Activated naive CD8-positive, alpha-beta T cell treated with anti-CD3 and anti-CD28 coated beads, Interleukin-2, amount 10 ng/mL, durations not matched to agents 7 days and 5 days (primary cell): ENCODE results near the gene SRPRA. TPM values are rescaled to one million over a fixed set of nuclear protein-coding genes. Genes with fewer than 3 reads are reported as not detected.

Experiments used
- ATAC-seq: fragments of 150-1000 bp; cut with Tn5 transposase; one replicate; pipeline ENCODE4 v1.10.0; 2021; ENCODE audit warnings: low read depth, moderate library complexity
- POLR2A ChIA-PET: fragments of 350-600 bp; sonication (Branson Sonifier 250); formaldehyde crosslinking; loops from one replicate; lab custom pipeline; 2021; ENCODE audit warnings: antibody characterized with exemption; lab: Charles Lee
- DNase-seq: peaks from one replicate; pipeline ENCODE4 v3.0.0; 2021
- H3K27ac Mint-ChIP-seq: one replicate; pipeline ENCODE4 v1.8.0; 2022; ENCODE audit warnings: mild to moderate bottlenecking, mixed read lengths
- H3K27me3 Mint-ChIP-seq: one replicate; pipeline ENCODE4 v1.8.0; 2022; ENCODE audit warnings: mild to moderate bottlenecking, moderate library complexity, mixed read lengths
- H3K36me3 Mint-ChIP-seq: one replicate; pipeline ENCODE4 v1.8.0; 2021; ENCODE audit warnings: mild to moderate bottlenecking, mixed read lengths
- H3K4me1 Mint-ChIP-seq: one replicate; pipeline ENCODE4 v1.8.0; 2021; ENCODE audit warnings: mixed read lengths
- H3K4me3 Mint-ChIP-seq: one replicate; pipeline ENCODE4 v1.8.0; 2022; ENCODE audit warnings: mild to moderate bottlenecking, moderate library complexity, mixed read lengths
- H3K9me3 Mint-ChIP-seq: one replicate; pipeline ENCODE4 v1.8.0; 2021; ENCODE audit warnings: mixed read lengths
- total RNA-seq, 2 experiments: library from RNA; stranded (reverse); gene quantifications; one replicate each; pipeline ENCODE4 v1.2.3, GENCODE V29; 2021

The SRPRA gene
- total RNA-seq, 2 experiments from 2014 or later: 110 TPM

GRCh38 chr11:126246636-126247035 lies 22.1 kb downstream of the SRPRA start:
- POLR2A ChIA-PET: no interaction called here
- DNase-seq (no peak), ATAC-seq (no peak)
- Mint-ChIP-seq H3K9me3 (no peaks in the 10 kb centered on the region), H3K4me3 (no peak overlapping the region), H3K27ac (no peak overlapping the region), H3K36me3 (peaks cover 6% of the 10 kb centered on the region), H3K27me3 (no peaks in the 10 kb centered on the region), H3K4me1 (no peaks in the 10 kb centered on the region)

- H3K4me3 Mint-ChIP-seq: no peak overlapping the region
- no peak for ATAC-seq
- H3K27ac Mint-ChIP-seq: no peak overlapping the region
- POLR2A ChIA-PET: no interaction called here
- H3K36me3 Mint-ChIP-seq: peaks cover 8% of the 10 kb centered on the region
- no peaks in the 10 kb centered on the region for H3K9me3 Mint-ChIP-seq
- DNase-seq: no peak
- H3K4me1 Mint-ChIP-seq: no peaks in the 10 kb centered on the region
- H3K27me3 Mint-ChIP-seq: no peaks in the 10 kb centered on the region
These were observed 35.3 kb downstream of the SRPRA start for GRCh38 chr11:126233391-126233790.

- no peak for ATAC-seq
- POLR2A ChIA-PET: no interaction called here
- Mint-ChIP-seq H3K9me3 (no peaks in the 10 kb centered on the region), H3K4me1 (no peaks in the 10 kb centered on the region), H3K27me3 (no peaks in the 10 kb centered on the region), H3K4me3 (no peak overlapping the region), H3K27ac (no peak overlapping the region), H3K36me3 (peaks cover 8% of the 10 kb centered on the region)
- DNase-seq: no peak
These were observed 36.0 kb downstream of the SRPRA start for GRCh38 chr11:126232683-126233082.

GRCh38 chr11:126231725-126232459 lies 36.8 kb downstream of the SRPRA start:
- DNase-seq: no peak
- H3K27me3 Mint-ChIP-seq: no peaks in the 10 kb centered on the region
- no peaks in the 10 kb centered on the region for H3K9me3 Mint-ChIP-seq
- H3K27ac Mint-ChIP-seq: no peak overlapping the region
- POLR2A ChIA-PET: no interaction called here
- peaks cover 8% of the 10 kb centered on the region for H3K36me3 Mint-ChIP-seq
- no peak overlapping the region for H3K4me3 Mint-ChIP-seq
- no peaks in the 10 kb centered on the region for H3K4me1 Mint-ChIP-seq
- ATAC-seq: no peak

GRCh38 chr11:126229858-126230540 lies 38.7 kb downstream of the SRPRA start:
- Mint-ChIP-seq H3K27ac (no peak overlapping the region), H3K4me3 (no peak overlapping the region), H3K36me3 (peaks cover 1% of the 10 kb centered on the region), H3K27me3 (no peaks in the 10 kb centered on the region), H3K9me3 (no peaks in the 10 kb centered on the region), H3K4me1 (no peaks in the 10 kb centered on the region)
- ATAC-seq (no peak), DNase-seq (no peak)
- POLR2A ChIA-PET: no interaction called here

GRCh38 chr11:126226334-126227084 lies 42.2 kb downstream of the SRPRA start:
- Mint-ChIP-seq H3K4me1 (peaks cover 2% of the 10 kb centered on the region), H3K9me3 (peaks cover 2% of the 10 kb centered on the region), H3K36me3 (peaks cover 4% of the 10 kb centered on the region), H3K4me3 (no peak overlapping the region), H3K27ac (no peak overlapping the region), H3K27me3 (no peaks in the 10 kb centered on the region)
- POLR2A ChIA-PET: interaction anchor here (0.6 to 0.9 kb wide), 2 partner anchors 15 to 218 kb away, joined by 3 read pairs; partner anchors contain the start of genes FAM118B and RPUSD4
- DNase-seq: no peak
- no peak for ATAC-seq

- Mint-ChIP-seq H3K36me3 (peaks cover 4% of the 10 kb centered on the region), H3K4me3 (no peak overlapping the region), H3K27me3 (no peaks in the 10 kb centered on the region), H3K4me1 (peaks cover 2% of the 10 kb centered on the region), H3K27ac (no peak overlapping the region), H3K9me3 (peaks cover 2% of the 10 kb centered on the region)
- no peak for ATAC-seq
- DNase-seq: no peak
- POLR2A ChIA-PET: no interaction called here
These were observed 43.4 kb downstream of the SRPRA start for GRCh38 chr11:126225295-126225665.

GRCh38 chr11:126224647-126225294 lies 43.9 kb downstream of the SRPRA start:
- Mint-ChIP-seq H3K4me3 (no peak overlapping the region), H3K4me1 (peaks cover 5% of the 10 kb centered on the region), H3K27ac (no peak overlapping the region), H3K36me3 (peaks cover 6% of the 10 kb centered on the region), H3K9me3 (peaks cover 2% of the 10 kb centered on the region), H3K27me3 (no peaks in the 10 kb centered on the region)
- POLR2A ChIA-PET: no interaction called here
- DNase-seq (no peak), ATAC-seq (no peak)

- DNase-seq: no peak
- POLR2A ChIA-PET: interaction anchor here (1.0 kb wide), 1 partner anchor 50 kb away, joined by 3 read pairs; the partner anchor contains the start of gene FOXRED1
- no peaks in the 10 kb centered on the region for H3K27me3 Mint-ChIP-seq
- peaks cover 4% of the 10 kb centered on the region for H3K36me3 Mint-ChIP-seq
- no peak for ATAC-seq
- H3K9me3 Mint-ChIP-seq: peaks cover 2% of the 10 kb centered on the region
- H3K27ac Mint-ChIP-seq: no peak overlapping the region
- H3K4me3 Mint-ChIP-seq: no peak overlapping the region
- H3K4me1 Mint-ChIP-seq: peaks cover 7% of the 10 kb centered on the region
These were observed 49.1 kb downstream of the SRPRA start for GRCh38 chr11:126219547-126219946.

GRCh38 chr11:126217491-126217890 lies 51.2 kb downstream of the SRPRA start:
- POLR2A ChIA-PET: no interaction called here
- H3K27ac Mint-ChIP-seq: no peak overlapping the region
- H3K4me1 Mint-ChIP-seq: peaks cover 13% of the 10 kb centered on the region
- no peaks in the 10 kb centered on the region for H3K27me3 Mint-ChIP-seq
- H3K9me3 Mint-ChIP-seq: no peaks in the 10 kb centered on the region
- ATAC-seq (no peak), DNase-seq (no peak)
- H3K4me3 Mint-ChIP-seq: no peak overlapping the region
- peaks cover 2% of the 10 kb centered on the region for H3K36me3 Mint-ChIP-seq

GRCh38 chr11:126216526-126217305 lies 52.0 kb downstream of the SRPRA start:
- POLR2A ChIA-PET: no interaction called here
- Mint-ChIP-seq H3K27ac (no peak overlapping the region), H3K4me1 (peaks cover 19% of the 10 kb centered on the region), H3K36me3 (peaks cover 2% of the 10 kb centered on the region), H3K4me3 (no peak overlapping the region), H3K27me3 (no peaks in the 10 kb centered on the region), H3K9me3 (no peaks in the 10 kb centered on the region)
- no peak for DNase-seq
- ATAC-seq: no peak

GRCh38 chr11:126214841-126215240 lies 53.9 kb downstream of the SRPRA start:
- POLR2A ChIA-PET: no interaction called here
- Mint-ChIP-seq H3K27ac (no peak overlapping the region), H3K4me3 (no peak overlapping the region), H3K27me3 (no peaks in the 10 kb centered on the region), H3K36me3 (peaks cover 2% of the 10 kb centered on the region), H3K4me1 (peaks cover 29% of the 10 kb centered on the region), H3K9me3 (no peaks in the 10 kb centered on the region)
- ATAC-seq: no peak
- DNase-seq: no peak
